ENCODE results near the gene DARS1.

GRCh38 chr2:136019825-136020224 is 34.4 kb upstream of the DARS1 start:
- no peak for TF ChIP-seq CTCF (IDR thresholded peaks at IDR 0.05)
- no peak for TF ChIP-seq POLR2AphosphoS5 (IDR thresholded peaks at IDR 0.05; ENCODE audit: low read depth, low read length)
- TF ChIP-seq, protein P1, sequence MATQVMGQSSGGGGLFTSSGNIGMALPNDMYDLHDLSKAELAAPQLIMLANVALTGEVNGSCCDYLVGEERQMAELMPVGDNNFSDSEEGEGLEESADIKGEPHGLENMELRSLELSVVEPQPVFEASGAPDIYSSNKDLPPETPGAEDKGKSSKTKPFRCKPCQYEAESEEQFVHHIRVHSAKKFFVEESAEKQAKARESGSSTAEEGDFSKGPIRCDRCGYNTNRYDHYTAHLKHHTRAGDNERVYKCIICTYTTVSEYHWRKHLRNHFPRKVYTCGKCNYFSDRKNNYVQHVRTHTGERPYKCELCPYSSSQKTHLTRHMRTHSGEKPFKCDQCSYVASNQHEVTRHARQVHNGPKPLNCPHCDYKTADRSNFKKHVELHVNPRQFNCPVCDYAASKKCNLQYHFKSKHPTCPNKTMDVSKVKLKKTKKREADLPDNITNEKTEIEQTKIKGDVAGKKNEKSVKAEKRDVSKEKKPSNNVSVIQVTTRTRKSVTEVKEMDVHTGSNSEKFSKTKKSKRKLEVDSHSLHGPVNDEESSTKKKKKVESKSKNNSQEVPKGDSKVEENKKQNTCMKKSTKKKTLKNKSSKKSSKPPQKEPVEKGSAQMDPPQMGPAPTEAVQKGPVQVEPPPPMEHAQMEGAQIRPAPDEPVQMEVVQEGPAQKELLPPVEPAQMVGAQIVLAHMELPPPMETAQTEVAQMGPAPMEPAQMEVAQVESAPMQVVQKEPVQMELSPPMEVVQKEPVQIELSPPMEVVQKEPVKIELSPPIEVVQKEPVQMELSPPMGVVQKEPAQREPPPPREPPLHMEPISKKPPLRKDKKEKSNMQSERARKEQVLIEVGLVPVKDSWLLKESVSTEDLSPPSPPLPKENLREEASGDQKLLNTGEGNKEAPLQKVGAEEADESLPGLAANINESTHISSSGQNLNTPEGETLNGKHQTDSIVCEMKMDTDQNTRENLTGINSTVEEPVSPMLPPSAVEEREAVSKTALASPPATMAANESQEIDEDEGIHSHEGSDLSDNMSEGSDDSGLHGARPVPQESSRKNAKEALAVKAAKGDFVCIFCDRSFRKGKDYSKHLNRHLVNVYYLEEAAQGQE (IDR thresholded peaks at IDR 0.05; ENCODE audit: insufficient read depth in 1 of 2, low read depth in 2 of 2, low read length in 1 of 2), result no peak
- no peak for TF ChIP-seq SIN3A (IDR thresholded peaks at IDR 0.05; ENCODE audit: borderline replicate concordance, insufficient read depth, low read depth, low read length)
